NCI-H1105 treated with DMSO at 0.1 percent for 48 hours (cell line): Measurements from ENCODE around the gene KLHDC7A.
"Not testable (repeated sequence)": the region's sequence is repeated elsewhere in the genome, so short reads cannot be mapped to it uniquely, and the experiment has no call there.

Source experiments
- DNase-seq: peaks from one replicate; lab custom pipeline; 2025; lab: John Stamatoyannopoulos, UW

Gene KLHDC7A

DNA sequence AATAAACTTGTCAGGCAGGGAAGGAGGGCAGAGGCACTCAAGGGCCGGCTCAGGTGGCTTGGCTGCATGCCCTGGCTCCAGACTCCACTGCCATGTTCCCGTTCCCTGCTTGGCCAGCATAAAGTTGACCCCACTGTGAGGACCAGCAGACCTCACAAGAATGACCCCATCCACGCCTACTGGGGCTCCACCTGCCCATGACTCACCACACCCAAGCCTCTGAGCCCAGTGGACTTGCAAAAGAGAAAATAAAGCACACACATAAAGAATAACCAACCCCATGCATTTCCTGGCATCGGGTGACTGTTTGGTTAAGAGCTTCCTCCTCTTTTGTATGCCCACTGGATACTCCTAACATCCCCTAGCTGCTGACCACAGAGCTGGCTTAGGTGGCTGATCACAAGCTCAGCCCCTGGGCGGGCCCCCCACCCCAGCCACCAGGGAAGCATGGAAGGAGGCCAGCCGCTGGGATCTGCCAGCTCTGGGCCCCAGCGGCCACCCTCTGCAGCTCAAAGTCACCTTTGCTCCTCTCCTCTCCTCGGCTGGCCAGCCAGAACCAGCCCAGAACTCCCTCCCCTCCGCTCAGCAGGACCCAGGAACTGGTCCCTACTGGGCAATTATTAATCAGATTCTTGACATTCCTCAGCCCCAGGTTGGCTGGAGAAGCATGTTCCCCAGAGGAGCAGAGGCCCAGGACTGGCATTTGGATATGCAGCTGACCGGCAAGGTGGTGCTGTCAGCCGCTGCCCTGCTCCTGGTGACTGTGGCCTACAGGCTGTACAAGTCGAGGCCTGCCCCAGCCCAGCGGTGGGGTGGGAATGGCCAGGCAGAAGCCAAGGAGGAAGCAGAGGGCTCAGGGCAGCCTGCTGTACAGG is at the start of gene KLHDC7A:
Gene KLHDC7A, plus strand, starts transcription at position 616 of the 875 bp plus-strand sequence. Its CDS starts 52 bp downstream, at position 668.
- DNase-seq, result peak; percentile 33

DNA sequence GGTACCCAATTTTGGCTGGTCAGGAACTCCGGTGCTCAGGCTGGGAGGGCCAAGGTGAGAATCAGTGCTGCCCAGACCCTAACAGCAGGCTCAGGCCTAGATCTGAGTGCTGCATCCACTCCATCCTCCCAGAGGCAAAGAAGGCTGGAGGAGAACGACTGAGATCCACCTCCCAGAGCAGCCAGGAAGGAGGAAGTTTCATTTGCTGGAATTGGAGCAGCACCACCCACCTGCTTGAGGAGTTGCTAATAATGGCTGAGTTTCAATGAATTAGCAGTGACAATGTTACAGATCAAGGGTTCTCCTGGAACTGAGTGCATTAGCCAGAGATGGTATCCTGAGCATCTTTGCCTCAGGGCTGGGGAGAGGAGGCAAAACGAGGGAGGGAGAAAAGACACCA is 46.7 kb upstream of the KLHDC7A start:
- DNase-seq, result no peak

DNA sequence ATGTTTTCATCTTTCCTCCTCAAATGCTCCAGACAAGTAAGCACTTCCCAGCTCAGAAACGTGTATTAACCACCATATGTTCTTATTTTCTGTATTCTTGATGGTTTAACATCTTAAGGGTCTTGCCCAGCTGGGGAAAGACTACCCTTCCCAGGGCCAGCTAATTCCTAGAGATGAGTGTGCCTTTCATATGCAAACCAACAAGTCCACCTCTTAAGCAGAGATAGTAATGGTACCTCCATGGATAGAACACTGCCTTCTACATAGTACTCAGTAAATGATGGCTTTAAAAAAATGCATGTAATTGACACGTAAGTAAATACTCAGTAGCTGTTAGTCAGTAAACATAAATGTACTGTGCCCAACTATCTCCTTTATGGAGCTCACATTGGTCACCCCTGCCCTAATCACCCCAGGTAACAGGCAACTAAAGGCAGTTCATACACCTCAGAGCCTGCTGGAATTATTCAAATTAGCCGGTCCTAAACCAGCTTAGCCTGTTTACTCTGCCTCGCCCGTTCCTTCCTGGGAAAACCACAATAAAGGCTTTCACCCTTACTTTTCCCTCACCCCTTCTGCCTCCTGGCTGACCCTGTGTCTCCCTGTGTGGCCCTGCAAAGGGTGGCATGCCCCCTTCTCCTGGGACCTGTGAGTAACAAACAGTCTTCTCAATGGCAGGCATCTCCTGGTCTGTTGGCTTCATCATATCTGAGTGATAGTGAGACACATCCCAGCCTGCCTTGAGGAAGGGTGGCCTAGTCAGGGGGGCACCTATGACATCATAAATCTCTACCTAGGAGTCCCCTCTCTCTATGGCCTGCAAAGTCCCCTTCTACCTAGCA is 40.1 kb upstream of the KLHDC7A start:
- no peak for DNase-seq

DNA sequence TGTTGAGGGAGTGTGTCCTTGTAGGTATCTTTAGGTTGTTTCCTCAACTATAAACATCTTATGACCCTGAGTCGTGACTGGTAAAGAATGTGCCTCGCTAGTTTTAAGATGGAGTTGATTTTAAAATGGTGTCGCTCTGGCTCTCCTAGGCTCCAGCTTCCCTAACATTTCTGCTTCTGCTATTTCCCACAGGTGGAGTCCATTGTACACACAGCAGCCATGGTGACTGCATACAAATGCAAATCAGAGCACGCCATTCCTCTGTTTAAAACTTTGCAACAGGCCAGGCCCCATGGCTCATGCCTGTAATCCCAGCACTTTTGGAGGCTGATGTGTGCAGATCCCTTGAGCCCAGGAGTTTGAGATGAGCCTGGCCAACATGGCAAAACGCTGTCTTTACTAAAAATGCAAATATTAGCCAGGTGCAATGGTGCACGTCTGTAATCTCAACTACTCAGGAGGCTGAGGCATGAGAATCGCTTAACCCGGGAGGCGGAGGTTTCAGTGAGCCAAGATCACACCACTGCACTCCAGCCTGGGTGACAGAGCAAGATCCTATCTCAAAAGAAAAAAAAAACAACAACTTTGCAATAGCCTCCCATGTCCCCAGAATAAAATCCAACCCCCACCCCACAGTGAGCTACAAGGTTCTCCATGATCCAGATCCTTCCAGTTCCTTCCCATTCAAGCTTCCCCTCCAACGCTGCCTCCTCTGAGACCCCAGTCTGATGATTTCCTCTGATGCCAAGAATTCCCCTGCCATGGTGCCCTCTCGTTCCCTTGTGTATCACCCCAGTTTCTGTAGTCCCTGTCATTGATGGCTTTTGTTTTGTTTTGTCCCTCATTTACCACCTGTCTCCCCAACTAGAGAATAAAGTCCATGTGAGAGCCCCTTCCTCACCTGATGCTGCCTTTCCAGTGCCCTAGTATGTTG is 36.9 kb upstream of the KLHDC7A start:
- no peak for DNase-seq

DNA sequence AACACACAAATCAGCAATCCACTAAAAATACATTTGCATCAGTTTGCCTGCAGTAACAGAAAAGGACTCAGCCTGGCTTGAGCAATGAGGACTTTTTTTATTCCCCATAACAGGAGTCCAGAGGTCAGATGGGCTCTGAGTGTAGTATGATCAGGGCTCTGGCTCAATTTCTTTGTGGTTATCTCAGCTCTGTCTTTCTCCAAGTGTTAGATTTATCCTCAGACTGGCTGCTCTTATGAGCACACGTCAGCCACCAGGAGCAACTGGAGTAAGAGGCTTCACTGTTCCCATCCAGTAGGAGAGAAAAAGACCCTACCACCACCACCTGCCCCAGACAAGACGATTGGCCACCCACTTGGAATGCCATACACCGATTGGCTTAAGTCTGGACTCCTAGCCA is 36.2 kb upstream of the KLHDC7A start:
- no peak for DNase-seq

DNA sequence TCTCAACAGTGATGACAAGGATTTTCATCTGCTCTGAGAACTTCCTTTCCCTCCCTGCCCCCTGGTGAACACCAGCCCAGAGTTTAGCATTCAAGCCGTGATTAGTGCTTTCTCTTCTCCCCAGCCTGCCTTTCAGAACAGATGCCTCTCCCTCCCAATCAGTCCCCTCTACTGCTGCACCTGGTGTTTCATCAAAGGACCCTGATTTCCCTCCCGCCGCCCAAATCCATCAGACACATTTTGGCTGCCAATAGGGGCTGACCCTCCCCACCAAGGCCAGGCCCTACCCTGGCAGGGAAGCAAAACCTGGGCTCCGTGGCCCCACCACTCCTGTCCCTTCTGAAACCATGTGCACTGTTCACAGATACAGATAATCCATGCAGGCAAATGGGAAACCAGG is 34.0 kb upstream of the KLHDC7A start:
- DNase-seq, result no peak

DNA sequence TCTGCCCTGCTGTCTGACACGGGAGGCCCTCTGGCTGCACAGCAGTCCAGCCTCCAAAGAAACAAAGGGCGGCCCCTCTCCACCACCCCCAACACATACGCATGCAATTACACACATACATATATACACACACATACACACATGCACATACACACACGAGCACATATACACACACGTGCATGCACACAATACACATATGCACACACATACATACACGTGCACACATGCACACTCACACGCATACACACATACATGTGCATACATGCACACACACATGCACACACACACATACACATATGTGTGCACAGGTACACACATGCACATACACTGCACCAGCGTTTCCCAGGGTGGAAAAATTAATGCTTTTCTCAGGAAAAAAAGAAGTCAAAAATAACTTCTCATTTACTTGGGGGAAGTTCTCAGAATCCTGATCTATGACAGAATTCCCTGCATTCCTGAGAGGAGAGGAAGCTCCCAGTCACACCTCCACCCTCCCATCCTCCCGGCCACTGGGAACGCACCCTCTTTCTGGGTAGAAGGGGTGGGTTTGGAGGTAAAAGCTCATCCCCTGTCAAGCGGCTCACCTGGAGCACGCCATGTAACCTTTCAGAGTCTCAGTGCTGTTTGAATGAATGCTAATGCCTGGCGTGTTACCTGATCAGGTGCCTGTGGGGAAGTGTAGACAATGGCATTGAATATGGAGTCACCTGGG is 33.1 kb upstream of the KLHDC7A start:
- no peak for DNase-seq

DNA sequence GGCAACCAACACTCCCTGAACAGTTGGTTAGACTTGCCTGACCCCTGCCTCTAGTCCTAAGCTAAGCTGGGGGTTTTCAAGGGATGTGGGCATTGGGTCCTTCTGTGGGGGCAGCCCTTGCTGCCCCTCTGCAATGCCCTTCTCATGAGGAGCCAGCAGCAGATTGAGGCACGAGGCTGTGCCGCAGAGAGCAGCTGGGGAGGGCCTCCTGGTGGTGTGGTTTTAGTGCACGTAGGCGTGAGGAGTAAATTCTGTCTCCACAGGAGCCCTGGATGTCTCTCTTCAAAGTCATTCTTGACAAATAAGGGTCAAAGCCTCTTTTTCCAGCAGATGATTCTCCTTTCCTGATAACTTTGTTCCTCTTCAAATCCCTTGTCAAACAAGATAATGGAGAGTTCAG is 31.8 kb upstream of the KLHDC7A start:
- DNase-seq, result no peak

DNA sequence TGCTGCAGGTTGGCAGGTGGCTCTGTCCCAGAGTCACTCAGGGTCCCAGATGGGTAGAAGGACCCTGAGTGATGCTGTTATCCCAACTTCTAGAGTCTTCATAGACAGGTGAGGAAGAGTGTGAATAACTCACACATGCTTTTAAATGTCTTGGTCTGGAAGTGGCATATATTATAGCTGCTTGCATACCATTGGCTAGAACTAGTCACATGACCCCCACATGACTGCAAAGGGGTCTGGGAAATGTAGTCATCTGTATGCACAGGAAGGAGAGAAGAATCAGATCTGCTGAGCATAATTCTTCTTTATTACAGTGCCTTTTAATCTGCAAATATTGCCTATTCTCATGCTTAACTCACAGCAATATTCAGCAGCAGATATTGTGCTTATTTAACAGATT is 28.2 kb upstream of the KLHDC7A start:
- no peak for DNase-seq

DNA sequence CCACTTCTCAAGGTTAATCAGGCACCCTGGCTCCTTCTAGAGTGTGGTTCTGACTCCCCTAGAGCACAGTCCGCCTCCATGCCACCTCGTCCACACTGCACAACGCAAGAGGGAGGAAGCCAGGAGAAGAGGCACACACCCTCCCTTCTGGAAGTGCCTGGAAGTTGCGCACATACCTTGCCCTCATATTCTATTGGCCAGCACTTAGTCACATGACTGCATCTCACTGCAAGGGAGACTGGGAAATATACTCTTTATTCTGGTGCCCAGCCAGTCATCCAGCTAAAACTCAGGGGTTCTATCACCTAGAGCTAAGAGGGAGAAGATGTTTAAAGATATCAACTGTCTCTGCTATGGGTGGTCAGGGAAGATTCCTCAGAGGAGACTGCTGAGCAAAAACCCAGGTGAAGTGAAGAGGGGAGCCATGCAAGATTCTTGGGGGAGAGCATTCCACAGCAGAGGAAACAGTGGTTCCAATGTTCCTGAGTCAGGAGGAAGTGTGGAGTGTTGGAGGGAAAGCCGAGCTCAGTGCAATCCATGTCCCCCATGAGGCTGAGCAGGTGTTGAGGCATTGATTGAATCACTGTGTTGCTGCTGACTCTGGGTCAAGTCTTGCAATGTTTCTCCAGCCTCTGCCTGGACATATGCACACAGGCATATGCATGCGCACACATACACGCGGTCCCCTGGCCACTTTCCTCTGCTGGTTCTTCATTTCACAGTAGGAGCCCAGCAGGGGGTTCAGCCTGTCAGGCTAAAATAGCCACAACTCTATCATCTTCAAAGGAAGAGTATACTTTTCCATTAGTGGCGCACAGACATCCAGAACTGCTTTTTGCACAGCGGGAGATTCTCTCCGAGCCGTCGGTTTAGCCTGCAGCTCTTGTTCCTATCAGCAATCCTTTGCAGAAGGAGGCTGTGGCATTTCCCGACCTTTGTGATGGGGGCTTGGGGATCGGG is 22.3 kb upstream of the KLHDC7A start:
- no peak for DNase-seq

DNA sequence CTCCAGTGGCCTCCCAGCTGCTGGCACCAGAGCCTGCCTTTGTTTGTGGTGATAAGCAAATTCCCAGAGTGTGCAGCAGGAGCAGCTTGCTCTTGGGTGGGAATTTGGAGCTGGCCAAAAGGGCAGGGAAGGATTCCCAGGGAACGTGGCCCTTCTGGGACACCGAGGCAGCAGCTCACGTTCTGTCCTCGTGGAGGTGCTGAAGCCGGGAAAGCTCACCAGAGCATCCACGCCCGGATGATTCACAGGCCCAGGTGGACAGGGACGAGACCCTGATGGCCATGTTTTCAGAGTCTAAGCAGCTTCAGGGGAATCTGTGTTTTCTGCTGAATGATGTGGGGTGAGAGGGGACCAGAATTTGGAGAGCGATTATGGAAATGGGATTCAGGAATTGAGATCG is 19.1 kb upstream of the KLHDC7A start:
- no peak for DNase-seq

DNA sequence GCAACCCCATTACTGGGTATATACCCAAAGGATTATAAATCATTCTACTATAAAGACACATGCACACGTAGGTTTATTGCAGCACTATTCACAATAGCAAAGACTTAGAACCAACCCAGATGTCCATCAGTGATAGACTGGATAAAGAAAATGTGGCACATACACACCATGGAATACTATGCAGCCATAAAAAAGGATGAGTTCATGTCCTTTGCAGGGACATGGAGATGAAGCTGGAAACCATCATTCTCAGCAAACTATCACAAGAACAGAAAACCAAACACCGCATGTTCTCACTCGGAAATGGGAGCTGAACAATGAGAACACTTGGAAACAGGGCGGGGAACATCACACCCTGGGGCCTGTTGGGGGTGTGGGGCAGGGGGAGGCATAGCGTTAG is 18.2 kb upstream of the KLHDC7A start:
- DNase-seq, result not testable (repeated sequence)

DNA sequence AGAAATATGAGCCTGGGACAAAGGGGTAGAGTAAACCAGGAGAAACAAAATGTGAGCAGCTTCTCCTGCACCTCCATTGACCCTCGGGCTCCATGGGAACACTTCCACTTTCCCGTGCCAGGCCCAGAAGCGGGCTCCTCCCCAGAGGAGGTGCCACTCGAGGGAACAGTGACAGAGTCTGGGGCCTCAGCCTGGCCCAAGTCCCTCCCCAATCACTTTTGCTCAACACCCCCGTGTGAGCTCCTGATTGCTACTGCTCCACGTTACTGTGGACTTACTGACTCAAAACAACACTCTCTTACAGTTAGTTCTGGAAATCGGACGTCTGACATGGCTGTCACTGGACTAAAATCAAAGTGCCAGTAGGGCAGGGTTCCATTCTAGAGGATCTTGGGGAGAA is 17.7 kb upstream of the KLHDC7A start:
- no peak for DNase-seq

DNA sequence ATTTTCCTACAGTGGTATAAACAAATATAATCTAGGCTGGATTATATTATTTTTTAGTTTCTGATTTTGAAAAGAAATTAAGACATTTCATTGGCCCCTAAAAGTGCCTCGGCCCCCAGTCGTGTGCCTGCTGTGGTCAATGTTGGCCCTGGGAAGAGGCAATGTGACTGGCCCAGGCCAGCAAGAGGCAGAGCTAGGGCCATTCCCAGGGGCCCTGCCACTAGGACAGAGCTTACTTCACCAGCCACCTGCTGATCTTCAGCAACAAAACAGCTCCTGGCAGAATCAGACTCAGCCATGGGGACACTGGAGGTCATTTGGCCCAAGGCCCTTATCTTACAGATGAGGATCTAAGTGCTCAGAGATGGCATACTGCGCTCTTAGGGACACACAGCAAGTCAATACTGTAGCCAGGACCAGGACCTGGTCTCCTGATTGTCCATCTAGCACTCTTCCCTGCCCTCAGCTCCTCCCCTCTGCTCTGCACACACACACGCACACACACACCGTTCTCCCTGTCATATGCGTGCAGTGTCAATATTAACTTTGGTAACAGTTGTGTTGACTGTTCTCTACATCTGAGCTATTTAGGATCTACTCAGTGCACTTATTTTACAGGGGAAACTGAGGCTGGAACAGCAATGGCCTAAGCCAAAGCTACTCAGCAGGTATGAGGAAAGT is 16.6 kb upstream of the KLHDC7A start:
- no peak for DNase-seq

DNA sequence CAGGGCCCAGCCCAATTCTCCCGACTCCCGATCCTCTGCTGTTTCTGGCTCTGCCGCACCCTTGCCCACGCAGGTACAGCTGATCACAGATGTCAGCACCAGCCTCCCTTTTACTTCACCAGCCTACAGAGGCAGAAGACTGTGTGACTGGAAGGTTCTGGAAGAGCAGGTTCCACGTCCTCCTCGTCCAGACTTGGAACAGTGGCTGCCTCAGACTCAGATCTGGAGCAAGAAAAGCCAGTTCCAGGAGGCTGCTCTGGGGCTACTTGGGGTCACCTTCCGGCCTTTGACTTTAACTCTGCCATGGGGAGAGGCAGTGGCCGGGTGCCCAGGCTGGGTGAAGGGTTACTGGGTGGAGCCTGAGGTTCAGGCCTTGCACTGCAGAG is 16.1 kb upstream of the KLHDC7A start:
- DNase-seq, result no peak

DNA sequence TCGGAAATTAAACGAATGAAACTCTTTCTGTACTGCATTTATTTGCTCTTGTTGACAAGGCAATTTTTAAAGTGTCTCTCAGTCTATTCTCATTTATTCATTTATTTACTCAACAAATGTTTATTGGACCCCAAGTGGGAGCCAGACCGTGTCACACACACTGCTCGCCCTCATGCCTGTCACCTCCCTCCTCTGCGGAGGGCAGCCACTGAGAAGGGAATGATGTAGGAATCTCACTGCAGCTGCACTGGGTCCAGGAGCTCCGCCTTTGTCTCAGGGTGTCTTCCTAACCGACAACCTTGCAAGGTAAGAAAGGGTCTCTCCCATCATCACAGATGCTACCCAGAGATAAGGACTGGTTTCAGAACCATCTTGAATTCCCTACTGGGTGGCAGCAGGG is 14.1 kb upstream of the KLHDC7A start:
- DNase-seq, result no peak

DNA sequence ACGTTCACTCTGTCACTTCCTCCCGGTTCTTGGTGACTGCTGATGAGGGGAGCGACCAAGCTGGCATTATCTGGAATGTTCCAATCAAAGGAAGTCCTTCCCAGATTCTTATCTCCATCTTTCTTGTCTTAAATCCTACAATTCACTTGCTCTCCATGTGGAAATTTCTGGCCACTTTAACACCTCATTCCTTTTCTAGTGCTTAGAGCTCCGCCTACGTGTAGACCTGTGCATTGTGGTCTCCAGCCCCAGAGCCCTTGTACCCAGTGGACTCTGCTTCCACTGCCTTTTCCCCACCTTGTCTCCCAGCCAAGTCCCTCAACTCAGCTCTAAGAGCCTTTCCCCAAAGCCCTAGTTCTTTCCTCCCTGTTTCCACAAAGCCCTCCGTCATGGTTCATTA is 12.2 kb upstream of the KLHDC7A start:
- DNase-seq, result no peak

DNA sequence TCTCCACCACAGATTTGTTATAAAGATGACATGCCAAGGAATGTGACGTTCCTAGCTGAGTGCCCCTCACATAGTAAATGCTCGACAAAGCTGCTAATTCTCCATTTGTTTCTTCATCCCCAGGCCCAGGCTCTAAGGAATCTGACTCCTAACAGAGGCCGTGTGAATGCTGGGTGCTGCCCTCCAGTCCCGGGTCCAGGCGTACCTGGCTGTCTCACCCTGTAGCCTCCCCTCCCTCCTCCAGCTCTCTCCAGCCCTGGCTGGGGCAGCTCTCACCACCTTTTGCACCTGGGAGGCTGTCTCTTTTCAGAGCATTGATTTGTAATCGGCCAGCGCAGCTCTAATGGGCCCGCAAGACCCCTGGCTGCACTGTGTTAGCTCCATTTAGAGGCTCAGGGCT is 11.2 kb upstream of the KLHDC7A start:
- DNase-seq, result no peak

DNA sequence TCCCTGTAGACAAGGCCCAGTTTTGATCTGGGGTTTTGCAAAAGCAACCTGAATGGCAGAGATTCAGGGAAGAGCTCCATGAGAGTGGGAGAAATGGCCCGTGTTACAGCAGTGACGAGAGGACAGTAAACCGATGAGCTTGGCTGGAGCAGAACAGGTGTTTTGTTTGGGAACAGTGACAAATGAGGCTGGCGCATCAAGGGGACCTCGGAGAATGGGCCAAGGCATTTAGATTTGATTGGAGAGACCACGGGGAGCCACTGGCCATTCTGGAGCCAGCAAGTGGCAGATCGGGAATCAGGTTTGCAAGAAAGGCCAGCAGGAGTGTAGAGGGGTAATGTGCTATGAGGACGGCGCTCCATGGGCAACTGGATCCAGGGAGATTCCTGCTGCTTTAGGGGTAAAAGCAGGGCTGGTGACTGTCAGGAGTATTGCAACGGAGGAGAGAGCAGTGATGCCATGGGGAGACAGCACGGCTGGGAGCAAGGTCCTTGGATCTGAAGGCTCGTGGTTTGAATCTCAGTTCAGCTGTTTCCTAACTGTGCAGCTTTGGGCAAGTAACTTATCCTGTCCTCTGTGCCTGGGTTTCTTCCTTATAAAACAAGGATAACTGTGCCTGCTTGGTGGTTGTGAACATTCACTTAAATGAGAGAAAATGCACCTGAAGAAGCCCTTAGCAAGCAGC is 9.9 kb upstream of the KLHDC7A start:
- DNase-seq, result no peak
